B cell (primary cell): Measurements from ENCODE around the gene S100A13. TPM values are rescaled to one million over a fixed set of nuclear protein-coding genes. Genes with fewer than 3 reads are reported as not detected.
A peak's percentile ranks its signal among the peaks of the same experiment; 100 is the strongest.

ENCODE experiments used
- ATAC-seq: fragments of 200-7000 bp; cut with Tn5 transposase; one replicate; pipeline ENCODE4 v1.10.0; 2021; ENCODE audit warnings: low read depth, mild to moderate bottlenecking, moderate number of reproducible peaks, moderate library complexity
- CTCF ChIA-PET: fragments of 350-600 bp; sonication (Branson Sonifier 250); formaldehyde crosslinking; loops from one replicate; lab custom pipeline; 2021; ENCODE audit warnings: antibody characterized with exemption, inconsistent platforms; lab: Charles Lee
- POLR2A ChIA-PET: fragments of 350-600 bp; sonication (Branson Sonifier 250); formaldehyde crosslinking; loops from one replicate; lab custom pipeline; 2021; ENCODE audit warnings: antibody characterized with exemption; lab: Charles Lee
- DNase-seq: peaks from one replicate; pipeline ENCODE4 v3.0.0; 2013
- H2AFZ ChIP-seq: 2 replicates; pipeline ENCODE4 v1.6.1; 2012; ENCODE audit warnings: mild to moderate bottlenecking, low read depth, low read length; ENCODE audit not compliant: insufficient read depth, poor library complexity, severe bottlenecking
- H3K27ac ChIP-seq, 2 donors: 1 replicate in 1 of 2; 2 replicates in 1 of 2; pipeline ENCODE4 v1.5.1; 2012 to 2013; ENCODE audit warnings: low read length in 2 of 2, mild to moderate bottlenecking in 2 of 2, moderate library complexity in 1 of 2
- H3K27me3 ChIP-seq, 4 experiments: fragments of 200-600 bp in 1 of 4; sonication (generic) in 1 of 4; replicated peaks in 1 of 4; 1 replicate in 2 of 4; 2 replicates in 2 of 4; pipeline versions ENCODE4 v1.6.1 to v1.7.0; 2013 to 2016; ENCODE audit warnings: low read length in 3 of 4, mild to moderate bottlenecking in 2 of 4, mixed read lengths in 1 of 4, moderate library complexity in 1 of 4; ENCODE audit not compliant: insufficient read depth in 4 of 4, control insufficient read depth in 3 of 4; ENCODE audit errors: control extremely low read depth in 1 of 4
- H3K36me3 ChIP-seq, 2 experiments: replicated peaks in 1 of 2; 1 replicate in 1 of 2; 2 replicates in 1 of 2; pipeline versions ENCODE4 v1.6.1 to v1.7.1; 2013; ENCODE audit warnings: low read length in 1 of 2; ENCODE audit not compliant: insufficient read depth in 2 of 2, control insufficient read depth in 1 of 2; ENCODE audit errors: control extremely low read depth in 1 of 2, extremely low read depth in 1 of 2
- H3K4me1 ChIP-seq, 2 donors: fragments of 200-600 bp in 1 of 2; sonication (generic) in 1 of 2; 1 replicate in 1 of 2; 2 replicates in 1 of 2; pipeline versions ENCODE4 v1.5.1 to v1.6.1; 2013 to 2017; ENCODE audit warnings: low read length in 2 of 2; ENCODE audit not compliant: control insufficient read depth in 2 of 2, insufficient read depth in 2 of 2
- H3K4me2 ChIP-seq: replicated peaks from 2 replicates; pipeline ENCODE3; 2012; ENCODE audit warnings: mild to moderate bottlenecking, low read depth, low read length; ENCODE audit not compliant: poor library complexity, severe bottlenecking
- H3K4me3 ChIP-seq, 5 experiments: fragments of 200-600 bp in 1 of 5; sonication (generic) in 1 of 5; 1 replicate in 3 of 5; 2 replicates in 2 of 5; pipeline versions ENCODE4 v1.5.1 to v1.7.0; 2011 to 2016; ENCODE audit warnings: low read length in 4 of 5, mild to moderate bottlenecking in 4 of 5, low read depth in 2 of 5, control low read depth in 1 of 5, moderate library complexity in 1 of 5; ENCODE audit not compliant: insufficient read depth in 1 of 5; ENCODE audit errors: control extremely low read depth in 1 of 5, extremely low read depth in 1 of 5
- H3K79me2 ChIP-seq: fragments of 200-600 bp; sonication (generic); one replicate; pipeline ENCODE4 v1.6.0; 2016; ENCODE audit warnings: low read length; ENCODE audit not compliant: control insufficient read depth, insufficient read depth
- H3K9ac ChIP-seq: fragments of 200-600 bp; sonication (generic); 2 replicates; pipeline ENCODE4 v1.6.1; 2017; ENCODE audit warnings: mild to moderate bottlenecking, low read length, moderate library complexity
- H3K9me3 ChIP-seq, 3 donors: one replicate each; pipeline versions ENCODE4 v1.6.1 to v1.7.1; 2013; ENCODE audit warnings: low read length in 2 of 3; ENCODE audit not compliant: control insufficient read depth in 2 of 3, insufficient read depth in 1 of 3; ENCODE audit errors: control extremely low read depth in 1 of 3
- H4K20me1 ChIP-seq: 2 replicates; pipeline ENCODE4 v1.6.0; 2012; ENCODE audit warnings: mild to moderate bottlenecking, low read length; ENCODE audit not compliant: insufficient read depth, control insufficient read depth, poor library complexity, severe bottlenecking
- H3K27ac Mint-ChIP-seq: one replicate; pipeline ENCODE4 v1.8.0; 2021; ENCODE audit warnings: mixed read lengths
- H3K27me3 Mint-ChIP-seq: one replicate; pipeline ENCODE4 v1.8.0; 2021; ENCODE audit warnings: mixed read lengths
- H3K4me1 Mint-ChIP-seq: one replicate; pipeline ENCODE4 v1.8.0; 2021; ENCODE audit warnings: mixed read lengths
- H3K4me3 Mint-ChIP-seq: one replicate; pipeline ENCODE4 v1.8.0; 2021; ENCODE audit warnings: mixed read lengths
- H3K9me3 Mint-ChIP-seq: one replicate; pipeline ENCODE4 v1.8.0; 2022; ENCODE audit warnings: mixed read lengths; ENCODE audit not compliant: insufficient read depth
- CTCF ChIP-seq: fragments of 200-600 bp; IDR thresholded peaks from one replicate; pipeline ENCODE4 v1.8.0; 2022; ENCODE audit warnings: antibody characterized with exemption, mild to moderate bottlenecking
- EZH2 ChIP-seq: IDR thresholded peaks from 2 replicates; pipeline ENCODE4 v1.6.1; 2012; ENCODE audit warnings: borderline replicate concordance, low read depth, mild to moderate bottlenecking, moderate library complexity, low read length; ENCODE audit not compliant: insufficient read depth, poor library complexity, severe bottlenecking
- WGBS: methylation state at CpG from one replicate; pipeline ENCODE4 v1.1.5; 2013; ENCODE audit warnings: missing lambda C conversion rate; ENCODE audit not compliant: insufficient coverage; 5-methylcytosine and 5-hydroxymethylcytosine counted together
- intact Hi-C: fragments of 100-400 bp; cut with micrococcal nuclease; formaldehyde crosslinking; loops from one replicate; pipeline ENCODE4 v1.10.0; 2022
- polyA plus RNA-seq: library from polyadenylated mRNA; depleted of rRNA; stranded (reverse); fragments of >200 nt; gene quantifications from 2 replicates; pipeline ENCODE4 v1.2.3, GENCODE V29; 2012
- total RNA-seq, 2 donors: library from RNA; stranded (reverse); fragments of 120-200 nt in 1 of 2; gene quantifications; 1 replicate in 1 of 2; 2 replicates in 1 of 2; pipeline versions ENCODE4 v1.2.3 to v1.2.4, GENCODE V29; 2013 to 2022

S100A13 gene
- total and polyA plus RNA-seq, 2 donors (not counting 1 experiment from before 2014, with no cell fraction given), result 9.8 to 17.8 TPM

GRCh38 chr1:153571706-153572105 is 55.6 kb downstream of the S100A13 start:
- TF ChIP-seq EZH2 (no peak), CTCF (no peak)
- no peak overlapping the region for H3K4me3 Mint-ChIP-seq
- H3K27me3 ChIP-seq, result peaks cover 0 to 2% (median 0%) of the 10 kb centered on the region in 4 experiments
- H4K20me1 ChIP-seq, result no peaks in the 10 kb centered on the region
- H3K79me2 ChIP-seq, result no peaks in the 10 kb centered on the region
- peaks cover 4 to 22% of the 10 kb centered on the region in 2 donors for H3K4me1 ChIP-seq
- H2AFZ ChIP-seq, result peak overlapping the region; percentile 26
- WGBS, result 78% methylated on average over 7 of the region's 7 CpGs
- H3K36me3 ChIP-seq, result no peaks in the 10 kb centered on the region
- intact Hi-C loops, result loop anchor here (1.0 to 2.0 kb wide), 5 partner anchors 62 to 415 kb away; partner anchors contain the start of genes RAB13 and SNAPIN
- H3K27ac Mint-ChIP-seq, result no peak overlapping the region
- no peak overlapping the region for H3K27ac ChIP-seq
- no peak overlapping the region for H3K4me3 ChIP-seq
- ChIA-PET CTCF (interaction anchor here (0.8 to 7.4 kb wide), 37 partner anchors 8 to 418 kb away, joined by 3 to 227 read pairs (median 6); partner anchors contain the start of genes CHTOP, NPR1, RAB13 and S100A1), POLR2A (interaction anchor here (0.8 kb wide), 1 partner anchor 27 kb away, joined by 3 read pairs; no protein-coding TSS in a partner anchor)
- peaks cover 26% of the 10 kb centered on the region for H3K4me1 Mint-ChIP-seq
- no peak overlapping the region for H3K9ac ChIP-seq
- DNase-seq (no peak), ATAC-seq (no peak)
- H3K9me3 ChIP-seq, result no peaks in the 10 kb centered on the region
- H3K27me3 Mint-ChIP-seq, result peaks cover 7% of the 10 kb centered on the region
- H3K9me3 Mint-ChIP-seq, result no peaks in the 10 kb centered on the region
- H3K4me2 ChIP-seq, result no peak overlapping the region

- intact Hi-C loops, result no loop called here
- ChIA-PET CTCF (interaction anchor here (0.7 to 7.4 kb wide), 15 partner anchors 11 to 415 kb away, joined by 3 to 227 read pairs (median 14); partner anchors contain the start of genes CHTOP, RAB13, S100A1 and S100A13), POLR2A (interaction anchor here (0.6 kb wide), 1 partner anchor 178 kb away, joined by 9 read pairs; no protein-coding TSS in a partner anchor)
- no peaks in the 10 kb centered on the region for H3K79me2 ChIP-seq
- H3K36me3 ChIP-seq, result no peaks in the 10 kb centered on the region
- Mint-ChIP-seq H3K9me3 (no peaks in the 10 kb centered on the region), H3K4me1 (peaks cover 33% of the 10 kb centered on the region), H3K27me3 (peaks cover 7% of the 10 kb centered on the region), H3K4me3 (no peak overlapping the region), H3K27ac (peak overlapping the region; percentile 46)
- H3K27ac ChIP-seq, result no peak overlapping the region
- no peak for TF ChIP-seq CTCF
- no peak for ATAC-seq
- no peak overlapping the region for H3K9ac ChIP-seq
- H3K4me1 ChIP-seq, result peaks cover 10 to 30% of the 10 kb centered on the region in 2 donors
- H2AFZ ChIP-seq, result no peak overlapping the region
- H3K9me3 ChIP-seq, result no peaks in the 10 kb centered on the region
- no peak overlapping the region for H3K4me3 ChIP-seq
- whole genome bisulfite sequencing, result 100% methylated on average over 3 of the region's 5 CpGs
- no peak overlapping the region for H3K4me2 ChIP-seq
- peaks cover 0 to 2% (median 0%) of the 10 kb centered on the region in 4 experiments for H3K27me3 ChIP-seq
- H4K20me1 ChIP-seq, result no peaks in the 10 kb centered on the region
- no peak for DNase-seq
These were observed 56.4 kb downstream of the S100A13 start for GRCh38 chr1:153570874-153571273.
